22Rv1 (cell line): ENCODE measurements around the gene MIA3.

ENCODE experiments used
- CTCF ChIP-seq: fragments of 450-650 bp; IDR thresholded peaks from 2 replicates; pipeline ENCODE4 v1.5.1; 2017; ENCODE audit warnings: mild to moderate bottlenecking
- ZFX ChIP-seq: fragments of 450-650 bp; IDR thresholded peaks from 2 replicates; pipeline ENCODE4 v1.6.1; 2017; ENCODE audit warnings: antibody characterized with exemption, borderline replicate concordance

GRCh38 chr1:222623458-222623857 lies 5.6 kb downstream of the MIA3 start:
- TF ChIP-seq CTCF (no peak), ZFX (no peak)
